ENCODE measurements around the gene AMBP.

GRCh38 chr9:114094971-114095370, 16.9 kb upstream of the AMBP start:
- TF ChIP-seq CTCF (conservative IDR thresholded peaks at IDR 0.05; ENCODE audit: low read depth, low read length) (no peak), EZH2 (IDR thresholded peaks at IDR 0.05; ENCODE audit: borderline replicate concordance, low read depth, low read length, poor library complexity, severe bottlenecking) (no peak)

All from A673 (cell line).